Posterior cingulate gyrus (tissue), 11 donors: ENCODE data around the gene NPAS3.

Source experiments
- DNase-seq, 10 donors: peaks; one replicate each; pipeline versions ENCODE4 v3.0.0 to v3.0.0-alpha.2; 2020 to 2021; ENCODE audit warnings: mixed read lengths in 3 of 10
- intact Hi-C: fragments of 100-400 bp; cut with DNase I; formaldehyde crosslinking; loops from one replicate; pipeline ENCODE4 v1.15.1; 2023

The NPAS3 gene

DNA sequence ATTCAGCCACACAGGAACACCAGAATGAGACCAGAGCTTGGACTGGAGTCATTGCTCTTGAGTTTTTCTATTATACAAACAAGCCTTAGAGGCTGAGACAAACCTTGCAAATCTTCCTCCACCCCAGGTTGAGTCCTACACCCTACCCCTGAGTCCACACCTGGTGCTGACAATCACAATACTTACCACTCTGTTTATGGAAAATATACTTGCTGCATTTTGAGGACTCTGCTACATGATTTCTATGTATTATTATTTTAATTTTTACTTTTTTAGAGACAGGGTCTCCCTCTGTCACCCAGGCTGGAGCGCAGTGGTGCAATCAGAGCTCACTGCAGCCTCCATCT is 910.7 kb downstream of the NPAS3 start:
- DNase-seq = no peak
- intact Hi-C loops = loop anchor here (5.0 kb wide), 1 partner anchor 93 kb away; no protein-coding TSS in a partner anchor

- intact Hi-C loops = no loop called here
- DNase-seq = no peak
Measured at GRCh38 chr14:33850826-33851225, 912.1 kb downstream of the NPAS3 start.

GRCh38 chr14:33851366-33851765 is 912.7 kb downstream of the NPAS3 start:
- intact Hi-C loops = no loop called here
- DNase-seq = no peak

DNA sequence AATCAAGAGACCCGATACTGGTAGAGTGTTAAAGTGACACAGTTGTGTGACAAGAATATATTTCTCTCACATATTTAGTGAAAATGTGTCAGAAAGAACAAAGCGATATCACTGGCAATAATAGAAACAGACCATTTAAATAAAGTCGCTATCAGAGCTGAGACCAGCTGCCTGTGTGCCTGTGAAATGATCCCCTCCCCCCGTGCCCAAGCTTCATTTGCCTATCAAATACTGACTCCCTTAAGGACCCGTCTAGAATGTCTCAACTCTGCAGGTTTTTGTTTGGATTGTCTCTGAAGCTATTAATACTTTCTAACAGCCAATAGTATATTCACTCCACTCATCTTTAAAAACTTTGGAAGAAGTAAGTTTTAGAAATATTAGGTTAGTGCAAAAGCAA is 913.3 kb downstream of the NPAS3 start:
- no peak for DNase-seq
- intact Hi-C loops = no loop called here
